HCT116 (cell line): ENCODE results near the gene GPRC5D.

Experiments used
- CEBPB ChIP-seq: IDR thresholded peaks from 2 replicates; pipeline ENCODE4 v1.6.1; 2012; ENCODE audit warnings: low read depth
- SIN3A ChIP-seq: IDR thresholded peaks from 2 replicates; pipeline ENCODE4 v1.6.1; 2012; ENCODE audit warnings: low read depth
- ZNF274 ChIP-seq: fragments of 200-500 bp; sonication (Bioruptor generic); IDR thresholded peaks from 2 replicates; pipeline ENCODE4 v1.6.1; 2014; ENCODE audit warnings: mild to moderate bottlenecking, low read depth, low read length, inconsistent platforms

DNA sequence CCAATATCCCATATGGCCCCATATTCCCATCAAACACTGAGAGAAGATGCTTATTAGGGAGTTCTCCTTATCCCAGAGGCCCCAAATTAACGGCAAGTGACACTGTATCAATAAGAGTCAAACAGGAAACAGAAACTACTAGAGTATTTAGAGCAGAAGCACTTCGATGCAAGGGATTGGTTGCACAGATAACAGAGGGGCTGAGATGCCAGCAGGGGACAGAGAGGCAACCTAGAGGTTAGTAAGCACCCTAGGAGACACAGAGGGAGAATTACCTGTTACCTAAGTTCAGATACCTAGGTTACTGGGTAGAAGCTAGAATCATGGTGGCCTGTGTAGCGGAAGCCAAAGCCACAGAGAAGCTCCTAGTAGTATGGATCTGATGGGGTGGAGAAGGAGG is 45.2 kb upstream of the GPRC5D start:
- TF ChIP-seq CEBPB (no peak), ZNF274 (no peak), SIN3A (no peak)
